ENCODE measurements around the gene LRRFIP1. TPM values are rescaled to one million over a fixed set of nuclear protein-coding genes. Genes with fewer than 3 reads are reported as not detected.

Gene LRRFIP1
- total and polyA plus RNA-seq, 9 of the 15 experiments (the other 6 are each of a cell fraction or from before 2014, with no cell fraction given) = 13.1 to 45.2 (median 31.3) TPM

GRCh38 chr2:237754626-237755248, 127.3 kb downstream of the LRRFIP1 start (continued):
- TF ChIP-seq CHD7 (IDR thresholded peaks at IDR 0.05; ENCODE audit: low read depth, low read length) (no peak), ZBTB8A (IDR thresholded peaks at IDR 0.05; ENCODE audit: partially characterized antibody) (no peak), RAD21 (CRISPR knock-in tag; conservative IDR thresholded peaks at IDR 0.05 in 1 of 2, IDR thresholded peaks at IDR 0.05 in 1 of 2) (no peak), HNRNPH1 (optimal IDR thresholded peaks at IDR 0.05; ENCODE audit: low read depth, low read length) (no peak)

All from K562 (cell line).